GM23338 (cell line): Measurements from ENCODE around the gene CASK. TPM values are rescaled to one million over a fixed set of nuclear protein-coding genes. Genes with fewer than 3 reads are reported as not detected.

ENCODE experiments used
- ATAC-seq: fragments of 200-7000 bp; cut with Tn5 transposase; 3 replicates; pipeline ENCODE4 v1.9.1; 2020
- DNase-seq: peaks from one replicate; pipeline ENCODE4 v3.0.0-alpha.2; 2015; ENCODE audit warnings: low spot score
- H2AFZ ChIP-seq: fragments of 200-600 bp; sonication (generic); 2 replicates; pipeline ENCODE4 v1.8.0; 2016; ENCODE audit warnings: antibody characterized with exemption, mild to moderate bottlenecking, moderate library complexity
- H3F3A ChIP-seq: fragments of 200-600 bp; sonication (generic); replicated peaks from 2 replicates; pipeline ENCODE4 v1.8.0; 2017; ENCODE audit warnings: antibody characterized with exemption, mixed run types, low read depth
- H3K27ac ChIP-seq: fragments of 200-600 bp; sonication (generic); 2 replicates; pipeline ENCODE4 v1.6.1; 2016; ENCODE audit warnings: low read depth
- H3K27me3 ChIP-seq: fragments of 200-600 bp; sonication (generic); 2 replicates; pipeline ENCODE4 v1.8.0; 2016; ENCODE audit warnings: mild to moderate bottlenecking, mixed run types, moderate library complexity; ENCODE audit not compliant: insufficient read depth
- H3K36me3 ChIP-seq: fragments of 200-600 bp; sonication (generic); 2 replicates; pipeline ENCODE4 v1.8.0; 2016; ENCODE audit warnings: mild to moderate bottlenecking; ENCODE audit not compliant: insufficient read depth
- H3K4me1 ChIP-seq: fragments of 200-600 bp; sonication (generic); 2 replicates; pipeline ENCODE4 v1.8.0; 2016; ENCODE audit warnings: mild to moderate bottlenecking, moderate library complexity; ENCODE audit not compliant: insufficient read depth
- H3K4me2 ChIP-seq: fragments of 200-600 bp; sonication (generic); 2 replicates; pipeline ENCODE4 v1.7.1; 2017; ENCODE audit warnings: mixed run types
- H3K4me3 ChIP-seq: fragments of 200-600 bp; sonication (generic); 2 replicates; pipeline ENCODE4 v1.6.1; 2016; ENCODE audit warnings: mixed run types
- H3K79me2 ChIP-seq: fragments of 200-600 bp; sonication (generic); replicated peaks from 2 replicates; pipeline ENCODE4 v1.8.0; 2017; ENCODE audit warnings: mild to moderate bottlenecking; ENCODE audit not compliant: insufficient read depth
- H3K9me2 ChIP-seq: fragments of 200-600 bp; sonication (generic); 2 replicates; pipeline ENCODE4 v1.8.0; 2017; ENCODE audit not compliant: insufficient read depth
- H4K20me1 ChIP-seq: fragments of 200-600 bp; sonication (generic); replicated peaks from 2 replicates; pipeline ENCODE4 v1.8.0; 2017; ENCODE audit warnings: mild to moderate bottlenecking; ENCODE audit not compliant: insufficient read depth
- H3K27ac Mint-ChIP-seq: 2 replicates; pipeline ENCODE4 v1.8.0; 2020; ENCODE audit warnings: inconsistent platforms, mild to moderate bottlenecking, moderate library complexity, mixed read lengths
- H3K27me3 Mint-ChIP-seq: 3 replicates; pipeline ENCODE4 v1.8.0; 2022; ENCODE audit warnings: low read depth, mild to moderate bottlenecking, moderate library complexity, mixed read lengths, inconsistent platforms; ENCODE audit not compliant: insufficient read depth, poor library complexity
- H3K36me3 Mint-ChIP-seq: 3 replicates; pipeline ENCODE4 v1.8.0; 2021; ENCODE audit warnings: low read depth, mild to moderate bottlenecking, inconsistent platforms, moderate library complexity, mixed read lengths
- H3K4me1 Mint-ChIP-seq: 3 replicates; pipeline ENCODE4 v1.8.0; 2020; ENCODE audit warnings: mild to moderate bottlenecking, inconsistent platforms, mixed read lengths
- H3K4me3 Mint-ChIP-seq: 3 replicates; pipeline ENCODE4 v1.8.0; 2021; ENCODE audit warnings: moderate library complexity, mild to moderate bottlenecking, inconsistent platforms, mixed read lengths
- H3K9me3 Mint-ChIP-seq: 3 replicates; pipeline ENCODE4 v1.8.0; 2020; ENCODE audit warnings: moderate library complexity, mild to moderate bottlenecking, inconsistent platforms, mixed read lengths
- CTCF ChIP-seq, 2 experiments: fragments of 200-600 bp in 1 of 2; sonication (generic) in 1 of 2; conservative IDR thresholded peaks; 2 replicates each; pipeline versions ENCODE4 v1.5.1 to v1.6.1; 2016 to 2017; ENCODE audit warnings: antibody characterized with exemption in 2 of 2, low read depth in 2 of 2, mild to moderate bottlenecking in 2 of 2, moderate library complexity in 1 of 2
- EZH2 ChIP-seq: fragments of 200-600 bp; sonication (generic); IDR thresholded peaks from one replicate; pipeline ENCODE4 v1.8.0; 2017; ENCODE audit warnings: antibody characterized with exemption, mild to moderate bottlenecking, low read depth; ENCODE audit not compliant: unreplicated experiment
- NANOG ChIP-seq: IDR thresholded peaks from 2 replicates; pipeline ENCODE4 v1.6.1; 2016; ENCODE audit warnings: antibody characterized with exemption, borderline replicate concordance
- ZNF331 ChIP-seq: fragments of 250-450 bp; sonication (Bioruptor Pico); IDR thresholded peaks from 2 replicates; pipeline ENCODE4 v1.5.0; 2020; ENCODE audit warnings: low read depth, mild to moderate bottlenecking, moderate library complexity
- polyA plus RNA-seq: library from polyadenylated mRNA; unstranded; fragments of >200 nt; fragmentation: Nextera tagmentation; extraction: Ambion mirVana; gene quantifications from 2 replicates; pipeline ENCODE4 v1.2.1, GENCODE V29; 2016
- total RNA-seq: library from RNA; depleted of rRNA; stranded (reverse); fragments of >200 nt; shearing (Covaris generic); gene quantifications from 2 replicates; pipeline ENCODE4 v1.2.3, GENCODE V29; 2014
- TF ChIP-seq, protein P1 (sequence below): fragments of 250-450 bp; sonication (Bioruptor Pico); IDR thresholded peaks from 2 replicates; pipeline ENCODE4 v1.5.0; 2020; ENCODE audit warnings: mild to moderate bottlenecking, moderate library complexity
- TF ChIP-seq, protein P2 (sequence below): IDR thresholded peaks from one replicate; pipeline ENCODE4 v1.6.1; 2018; ENCODE audit warnings: antibody characterized with exemption; ENCODE audit not compliant: unreplicated experiment

The CASK gene
- total and polyA plus RNA-seq, 2 experiments from 2014 or later: 15.3 to 44.4 TPM

DNA sequence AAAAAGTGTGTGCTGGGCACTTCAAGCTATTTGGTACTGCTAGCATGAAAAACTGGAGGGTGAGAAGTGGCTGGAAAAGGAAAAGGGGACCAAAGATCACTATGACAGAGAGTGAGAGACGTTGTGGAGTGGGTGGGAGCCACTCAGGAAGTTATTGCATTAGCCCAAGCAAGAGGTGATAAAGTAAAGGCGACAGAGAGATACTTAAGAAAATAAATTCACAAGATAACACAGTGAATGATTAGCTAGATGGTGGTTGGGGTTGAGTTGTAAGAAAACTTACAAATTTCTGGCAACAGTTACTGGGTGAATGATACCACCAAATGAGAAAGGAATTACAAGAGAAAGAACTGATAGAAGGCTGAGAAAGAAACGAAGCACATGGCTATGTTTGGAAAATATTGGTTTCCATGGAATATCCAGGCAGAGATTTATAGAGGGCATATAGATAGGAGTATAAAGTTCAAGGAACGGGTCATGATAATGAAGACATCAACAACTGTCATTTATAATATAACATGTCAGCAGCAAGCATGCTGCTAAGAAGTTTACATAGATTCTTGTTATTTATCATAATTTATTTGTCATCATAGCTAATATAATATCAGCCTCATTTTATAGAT is 60.7 kb downstream of the CASK start (continued):
- TF ChIP-seq, protein P1, sequence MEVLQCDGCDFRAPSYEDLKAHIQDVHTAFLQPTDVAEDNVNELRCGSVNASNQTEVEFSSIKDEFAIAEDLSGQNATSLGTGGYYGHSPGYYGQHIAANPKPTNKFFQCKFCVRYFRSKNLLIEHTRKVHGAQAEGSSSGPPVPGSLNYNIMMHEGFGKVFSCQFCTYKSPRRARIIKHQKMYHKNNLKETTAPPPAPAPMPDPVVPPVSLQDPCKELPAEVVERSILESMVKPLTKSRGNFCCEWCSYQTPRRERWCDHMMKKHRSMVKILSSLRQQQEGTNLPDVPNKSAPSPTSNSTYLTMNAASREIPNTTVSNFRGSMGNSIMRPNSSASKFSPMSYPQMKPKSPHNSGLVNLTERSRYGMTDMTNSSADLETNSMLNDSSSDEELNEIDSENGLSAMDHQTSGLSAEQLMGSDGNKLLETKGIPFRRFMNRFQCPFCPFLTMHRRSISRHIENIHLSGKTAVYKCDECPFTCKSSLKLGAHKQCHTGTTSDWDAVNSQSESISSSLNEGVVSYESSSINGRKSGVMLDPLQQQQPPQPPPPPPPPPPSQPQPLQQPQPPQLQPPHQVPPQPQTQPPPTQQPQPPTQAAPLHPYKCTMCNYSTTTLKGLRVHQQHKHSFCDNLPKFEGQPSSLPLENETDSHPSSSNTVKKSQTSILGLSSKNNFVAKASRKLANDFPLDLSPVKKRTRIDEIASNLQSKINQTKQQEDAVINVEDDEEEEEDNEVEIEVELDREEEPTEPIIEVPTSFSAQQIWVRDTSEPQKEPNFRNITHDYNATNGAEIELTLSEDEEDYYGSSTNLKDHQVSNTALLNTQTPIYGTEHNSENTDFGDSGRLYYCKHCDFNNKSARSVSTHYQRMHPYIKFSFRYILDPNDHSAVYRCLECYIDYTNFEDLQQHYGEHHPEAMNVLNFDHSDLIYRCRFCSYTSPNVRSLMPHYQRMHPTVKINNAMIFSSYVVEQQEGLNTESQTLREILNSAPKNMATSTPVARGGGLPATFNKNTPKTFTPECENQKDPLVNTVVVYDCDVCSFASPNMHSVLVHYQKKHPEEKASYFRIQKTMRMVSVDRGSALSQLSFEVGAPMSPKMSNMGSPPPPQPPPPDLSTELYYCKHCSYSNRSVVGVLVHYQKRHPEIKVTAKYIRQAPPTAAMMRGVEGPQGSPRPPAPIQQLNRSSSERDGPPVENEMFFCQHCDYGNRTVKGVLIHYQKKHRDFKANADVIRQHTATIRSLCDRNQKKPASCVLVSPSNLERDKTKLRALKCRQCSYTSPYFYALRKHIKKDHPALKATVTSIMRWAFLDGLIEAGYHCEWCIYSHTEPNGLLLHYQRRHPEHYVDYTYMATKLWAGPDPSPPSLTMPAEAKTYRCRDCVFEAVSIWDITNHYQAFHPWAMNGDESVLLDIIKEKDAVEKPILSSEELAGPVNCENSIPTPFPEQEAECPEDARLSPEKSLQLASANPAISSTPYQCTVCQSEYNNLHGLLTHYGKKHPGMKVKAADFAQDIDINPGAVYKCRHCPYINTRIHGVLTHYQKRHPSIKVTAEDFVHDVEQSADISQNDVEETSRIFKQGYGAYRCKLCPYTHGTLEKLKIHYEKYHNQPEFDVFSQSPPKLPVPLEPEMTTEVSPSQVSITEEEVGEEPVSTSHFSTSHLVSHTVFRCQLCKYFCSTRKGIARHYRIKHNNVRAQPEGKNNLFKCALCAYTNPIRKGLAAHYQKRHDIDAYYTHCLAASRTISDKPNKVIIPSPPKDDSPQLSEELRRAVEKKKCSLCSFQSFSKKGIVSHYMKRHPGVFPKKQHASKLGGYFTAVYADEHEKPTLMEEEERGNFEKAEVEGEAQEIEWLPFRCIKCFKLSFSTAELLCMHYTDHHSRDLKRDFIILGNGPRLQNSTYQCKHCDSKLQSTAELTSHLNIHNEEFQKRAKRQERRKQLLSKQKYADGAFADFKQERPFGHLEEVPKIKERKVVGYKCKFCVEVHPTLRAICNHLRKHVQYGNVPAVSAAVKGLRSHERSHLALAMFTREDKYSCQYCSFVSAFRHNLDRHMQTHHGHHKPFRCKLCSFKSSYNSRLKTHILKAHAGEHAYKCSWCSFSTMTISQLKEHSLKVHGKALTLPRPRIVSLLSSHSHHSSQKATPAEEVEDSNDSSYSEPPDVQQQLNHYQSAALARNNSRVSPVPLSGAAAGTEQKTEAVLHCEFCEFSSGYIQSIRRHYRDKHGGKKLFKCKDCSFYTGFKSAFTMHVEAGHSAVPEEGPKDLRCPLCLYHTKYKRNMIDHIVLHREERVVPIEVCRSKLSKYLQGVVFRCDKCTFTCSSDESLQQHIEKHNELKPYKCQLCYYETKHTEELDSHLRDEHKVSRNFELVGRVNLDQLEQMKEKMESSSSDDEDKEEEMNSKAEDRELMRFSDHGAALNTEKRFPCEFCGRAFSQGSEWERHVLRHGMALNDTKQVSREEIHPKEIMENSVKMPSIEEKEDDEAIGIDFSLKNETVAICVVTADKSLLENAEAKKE: no peak
- TF ChIP-seq, protein P2, sequence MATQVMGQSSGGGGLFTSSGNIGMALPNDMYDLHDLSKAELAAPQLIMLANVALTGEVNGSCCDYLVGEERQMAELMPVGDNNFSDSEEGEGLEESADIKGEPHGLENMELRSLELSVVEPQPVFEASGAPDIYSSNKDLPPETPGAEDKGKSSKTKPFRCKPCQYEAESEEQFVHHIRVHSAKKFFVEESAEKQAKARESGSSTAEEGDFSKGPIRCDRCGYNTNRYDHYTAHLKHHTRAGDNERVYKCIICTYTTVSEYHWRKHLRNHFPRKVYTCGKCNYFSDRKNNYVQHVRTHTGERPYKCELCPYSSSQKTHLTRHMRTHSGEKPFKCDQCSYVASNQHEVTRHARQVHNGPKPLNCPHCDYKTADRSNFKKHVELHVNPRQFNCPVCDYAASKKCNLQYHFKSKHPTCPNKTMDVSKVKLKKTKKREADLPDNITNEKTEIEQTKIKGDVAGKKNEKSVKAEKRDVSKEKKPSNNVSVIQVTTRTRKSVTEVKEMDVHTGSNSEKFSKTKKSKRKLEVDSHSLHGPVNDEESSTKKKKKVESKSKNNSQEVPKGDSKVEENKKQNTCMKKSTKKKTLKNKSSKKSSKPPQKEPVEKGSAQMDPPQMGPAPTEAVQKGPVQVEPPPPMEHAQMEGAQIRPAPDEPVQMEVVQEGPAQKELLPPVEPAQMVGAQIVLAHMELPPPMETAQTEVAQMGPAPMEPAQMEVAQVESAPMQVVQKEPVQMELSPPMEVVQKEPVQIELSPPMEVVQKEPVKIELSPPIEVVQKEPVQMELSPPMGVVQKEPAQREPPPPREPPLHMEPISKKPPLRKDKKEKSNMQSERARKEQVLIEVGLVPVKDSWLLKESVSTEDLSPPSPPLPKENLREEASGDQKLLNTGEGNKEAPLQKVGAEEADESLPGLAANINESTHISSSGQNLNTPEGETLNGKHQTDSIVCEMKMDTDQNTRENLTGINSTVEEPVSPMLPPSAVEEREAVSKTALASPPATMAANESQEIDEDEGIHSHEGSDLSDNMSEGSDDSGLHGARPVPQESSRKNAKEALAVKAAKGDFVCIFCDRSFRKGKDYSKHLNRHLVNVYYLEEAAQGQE: no peak

GRCh38 chrX:41858161-41858775 is 65.1 kb downstream of the CASK start:
- Histone ChIP-seq H3K27ac (no peak overlapping the region), H3K9me2 (no peaks in the 10 kb centered on the region), H3K27me3 (no peaks in the 10 kb centered on the region), H3K4me2 (no peak overlapping the region), H3F3A (no peaks in the 10 kb centered on the region), H4K20me1 (no peaks in the 10 kb centered on the region), H3K79me2 (peaks cover 63% of the 10 kb centered on the region), H2AFZ (no peak overlapping the region), H3K4me3 (no peak overlapping the region), H3K36me3 (no peaks in the 10 kb centered on the region), H3K4me1 (no peaks in the 10 kb centered on the region)
- DNase-seq (peak; percentile 62), ATAC-seq (peak; percentile 68)
- Mint-ChIP-seq H3K27me3 (no peaks in the 10 kb centered on the region), H3K9me3 (no peaks in the 10 kb centered on the region), H3K4me3 (no peak overlapping the region), H3K4me1 (peaks cover 9% of the 10 kb centered on the region), H3K27ac (peak overlapping the region; percentile 40; the same call in 1 of the 2 replicates), H3K36me3 (no peaks in the 10 kb centered on the region)
- TF ChIP-seq NANOG (no peak), CTCF (conservative IDR thresholded peaks at IDR 0.05; ENCODE audit: low read depth in 2 of 2) (peak; percentile 44 to 51), EZH2 (no peak), ZNF331 (no peak)
